Activated CD8-positive, alpha-beta memory T cell treated with anti-CD3 and anti-CD28 coated beads, Interleukin-2, amount 50 U/mL, for 24 hours (primary cell): ENCODE measurements around the gene JPH2.

ENCODE experiments used
- DNase-seq: peaks from one replicate; pipeline ENCODE4 v3.0.0-alpha.2; 2020; ENCODE audit errors: extremely low read depth

JPH2 gene

GRCh38 chr20:44075950-44076232, 111.1 kb downstream of the JPH2 start:
- DNase-seq, result no peak

GRCh38 chr20:44075191-44075949, 111.6 kb downstream of the JPH2 start:
- no peak for DNase-seq

- no peak for DNase-seq
These were observed 112.5 kb downstream of the JPH2 start for GRCh38 chr20:44074252-44075151.

- DNase-seq, result no peak
These were observed 113.3 kb downstream of the JPH2 start for GRCh38 chr20:44073675-44074071.

- no peak for DNase-seq
These were observed 113.8 kb downstream of the JPH2 start for GRCh38 chr20:44073011-44073674.

- no peak for DNase-seq
These were observed 114.6 kb downstream of the JPH2 start for GRCh38 chr20:44072384-44072783.

- DNase-seq, result no peak
These were observed 115.4 kb downstream of the JPH2 start for GRCh38 chr20:44071526-44072111.

GRCh38 chr20:44071057-44071456, 115.9 kb downstream of the JPH2 start:
- DNase-seq, result no peak

GRCh38 chr20:44070139-44070900, 116.7 kb downstream of the JPH2 start:
- no peak for DNase-seq

GRCh38 chr20:44069203-44070011, 117.6 kb downstream of the JPH2 start:
- peak; percentile 25 for DNase-seq

- DNase-seq, result no peak
These were observed 118.4 kb downstream of the JPH2 start for GRCh38 chr20:44068316-44069201.

- no peak for DNase-seq
These were observed 119.3 kb downstream of the JPH2 start for GRCh38 chr20:44067650-44068081.

GRCh38 chr20:44066645-44067606, 120.1 kb downstream of the JPH2 start:
- DNase-seq, result no peak

GRCh38 chr20:44065401-44066340, 121.3 kb downstream of the JPH2 start:
- DNase-seq, result no peak

GRCh38 chr20:44064501-44065400, 122.2 kb downstream of the JPH2 start:
- no peak for DNase-seq
